Stimulated activated CD4-positive, alpha-beta T cell treated with anti-CD3 and anti-CD28 coated beads, Interleukin-2, amount 100 ng/mL, for 48 hours (primary cell): ENCODE data around the gene BEST4.
"Not testable (repeated sequence)": the region's sequence is repeated elsewhere in the genome, so short reads cannot be mapped to it uniquely, and the experiment has no call there.

ENCODE experiments used
- DNase-seq, 2 donors: peaks; one replicate each; pipeline ENCODE4 v3.0.0-alpha.2; 2020

The BEST4 gene

GRCh38 chr1:44776730-44777068 lies 11.3 kb downstream of the BEST4 start:
- DNase-seq: no peak

- no peak for DNase-seq
Measured at GRCh38 chr1:44775930-44776729, 11.8 kb downstream of the BEST4 start.

- peak; percentile 81 to 83 for DNase-seq
Measured at GRCh38 chr1:44775078-44775929, 12.7 kb downstream of the BEST4 start, which contains the start of gene RPS8. Gene RPS8, plus strand, starts transcription at chr1:44775540. Its CDS starts 57 bp downstream, at chr1:44775597.

- DNase-seq: not testable (repeated sequence)
Measured at GRCh38 chr1:44766421-44766820, 21.5 kb downstream of the BEST4 start.

- DNase-seq: no peak
Measured at GRCh38 chr1:44760876-44761275, 27.1 kb downstream of the BEST4 start.

- DNase-seq: no peak
Measured at GRCh38 chr1:44759077-44759476, 28.9 kb downstream of the BEST4 start.

- DNase-seq: no peak
Measured at GRCh38 chr1:44757420-44757819, 30.6 kb downstream of the BEST4 start.

- DNase-seq: no peak
Measured at GRCh38 chr1:44747878-44748277, 40.1 kb downstream of the BEST4 start.

- DNase-seq: no peak
Measured at GRCh38 chr1:44743211-44743610, 44.8 kb downstream of the BEST4 start.

GRCh38 chr1:44740179-44740617 lies 47.8 kb downstream of the BEST4 start:
- no peak for DNase-seq

GRCh38 chr1:44739307-44740178 lies 48.4 kb downstream of the BEST4 start, which contains the start of gene KIF2C:
Gene KIF2C, plus strand, starts transcription at chr1:44739837. Its CDS starts 96 bp downstream, at chr1:44739933.
- peak; percentile 96 to 98 for DNase-seq

- not testable (repeated sequence) for DNase-seq
Measured at GRCh38 chr1:44738953-44739306, 49.0 kb downstream of the BEST4 start.

GRCh38 chr1:44735992-44736391 lies 52.0 kb downstream of the BEST4 start:
- DNase-seq: no peak

GRCh38 chr1:44733784-44734183 lies 54.2 kb downstream of the BEST4 start:
- no peak for DNase-seq
